CD4-positive, alpha-beta memory T cell (primary cell): ENCODE measurements around the gene FHIT. TPM values are rescaled to one million over a fixed set of nuclear protein-coding genes. Genes with fewer than 3 reads are reported as not detected.
"Not testable (repeated sequence)": the region's sequence is repeated elsewhere in the genome, so short reads cannot be mapped to it uniquely, and the experiment has no call there.

Source experiments
- CTCF ChIA-PET: fragments of 350-600 bp; sonication (Branson Sonifier 250); formaldehyde crosslinking; loops from one replicate; lab custom pipeline; 2021; ENCODE audit warnings: inconsistent platforms; ENCODE audit not compliant: partially characterized antibody; lab: Charles Lee
- POLR2A ChIA-PET: fragments of 350-600 bp; sonication (Branson Sonifier 250); formaldehyde crosslinking; loops from one replicate; lab custom pipeline; 2021; ENCODE audit not compliant: partially characterized antibody; lab: Charles Lee
- DNase-seq, 5 donors: peaks; one replicate each; pipeline versions ENCODE4 v3.0.0 to v3.0.0-alpha.2; 2020 to 2022; ENCODE audit warnings: mixed read lengths in 1 of 5
- H3K27ac ChIP-seq: one replicate; pipeline ENCODE4 v1.7.0; 2013; ENCODE audit warnings: low read depth, low read length
- H3K27me3 ChIP-seq: 2 replicates; pipeline ENCODE4 v1.7.0; 2013; ENCODE audit warnings: mild to moderate bottlenecking, low read length, moderate library complexity; ENCODE audit not compliant: insufficient read depth
- H3K36me3 ChIP-seq: 2 replicates; pipeline ENCODE4 v1.7.0; 2013; ENCODE audit warnings: mild to moderate bottlenecking, low read length, moderate library complexity; ENCODE audit not compliant: insufficient read depth
- H3K4me1 ChIP-seq: 2 replicates; pipeline ENCODE4 v1.7.0; 2013; ENCODE audit warnings: mild to moderate bottlenecking, low read length, moderate library complexity; ENCODE audit not compliant: insufficient read depth
- H3K4me3 ChIP-seq, 2 donors: one replicate each; pipeline ENCODE4 v1.7.0; 2013; ENCODE audit warnings: low read length in 2 of 2, mild to moderate bottlenecking in 1 of 2
- H3K9me3 ChIP-seq, 2 donors: one replicate each; pipeline ENCODE4 v1.7.0; 2013; ENCODE audit warnings: low read length in 2 of 2, control low read depth in 1 of 2; ENCODE audit not compliant: control insufficient read depth in 1 of 2
- H3K27ac Mint-ChIP-seq, 7 donors: one replicate each; pipeline ENCODE4 v1.8.0; 2020 to 2021; ENCODE audit warnings: mixed read lengths in 7 of 7, mild to moderate bottlenecking in 6 of 7, inconsistent platforms in 3 of 7, moderate library complexity in 3 of 7
- H3K27me3 Mint-ChIP-seq, 2 donors: one replicate each; pipeline ENCODE4 v1.8.0; 2020 to 2021; ENCODE audit warnings: mixed read lengths in 2 of 2
- H3K36me3 Mint-ChIP-seq, 2 donors: one replicate each; pipeline ENCODE4 v1.8.0; 2020 to 2021; ENCODE audit warnings: mixed read lengths in 2 of 2, inconsistent platforms in 1 of 2, mild to moderate bottlenecking in 1 of 2
- H3K4me1 Mint-ChIP-seq, 4 donors: one replicate each; pipeline ENCODE4 v1.8.0; 2020 to 2021; ENCODE audit warnings: mixed read lengths in 4 of 4, mild to moderate bottlenecking in 1 of 4
- H3K4me3 Mint-ChIP-seq, 8 donors: one replicate each; pipeline ENCODE4 v1.8.0; 2020 to 2021; ENCODE audit warnings: mixed read lengths in 8 of 8, mild to moderate bottlenecking in 7 of 8, moderate library complexity in 6 of 8, inconsistent platforms in 3 of 8
- H3K9me3 Mint-ChIP-seq, 8 donors: one replicate each; pipeline ENCODE4 v1.8.0; 2020 to 2021; ENCODE audit warnings: mixed read lengths in 8 of 8, mild to moderate bottlenecking in 5 of 8, inconsistent platforms in 3 of 8, moderate library complexity in 1 of 8
- intact Hi-C: fragments of 100-400 bp; cut with micrococcal nuclease; formaldehyde crosslinking; loops from one replicate; pipeline ENCODE4 v1.15.1; 2023
- polyA plus RNA-seq, 2 donors: library from polyadenylated mRNA; unstranded; fragments of 300-500 nt; fragmentation: Illumina TruSeq; gene quantifications; one replicate each; pipeline ENCODE4 v1.2.3, GENCODE V29; 2021
- total RNA-seq, 2 experiments: library from RNA; stranded (reverse); gene quantifications; one replicate each; pipeline ENCODE4 v1.2.3, GENCODE V29; 2021

Gene FHIT
- total and polyA plus RNA-seq, 4 experiments from 2014 or later: 8.5 to 58.7 (median 33.2) TPM

- Mint-ChIP-seq H3K27ac (peak overlapping the region in 1 of 7 donors; percentile 39), H3K4me1 (peaks cover 21 to 60% (median 40%) of the 10 kb centered on the region in 4 donors), H3K36me3 (peaks cover 8 to 12% of the 10 kb centered on the region in 2 donors)
- intact Hi-C loops, H3K36me3 ChIP-seq, H3K4me3 Mint-ChIP-seq, H3K4me3 ChIP-seq, H3K9me3 ChIP-seq, POLR2A ChIA-PET, CTCF ChIA-PET, H3K27ac ChIP-seq, H3K27me3 Mint-ChIP-seq, H3K9me3 Mint-ChIP-seq, DNase-seq, H3K27me3 ChIP-seq: not testable (repeated sequence)
- peaks cover 17% of the 10 kb centered on the region for H3K4me1 ChIP-seq
These were observed 1316.7 kb downstream of the FHIT start for GRCh38 chr3:59934560-59934959.

GRCh38 chr3:59930170-59930569, 1321.1 kb downstream of the FHIT start:
- intact Hi-C loops: no loop called here
- H3K27ac ChIP-seq: no peak overlapping the region
- Mint-ChIP-seq H3K9me3 (no peaks in the 10 kb centered on the region), H3K27me3 (no peaks in the 10 kb centered on the region), H3K36me3 (peaks cover 8 to 17% of the 10 kb centered on the region in 2 donors), H3K4me1 (peaks cover 19 to 54% (median 40%) of the 10 kb centered on the region in 4 donors), H3K4me3 (peak overlapping the region in 1 of 8 donors; percentile 15), H3K27ac (peak overlapping the region in 1 of 7 donors; percentile 38)
- H3K4me1 ChIP-seq: peaks cover 15% of the 10 kb centered on the region
- no peaks in the 10 kb centered on the region for H3K9me3 ChIP-seq
- DNase-seq: no peak
- CTCF ChIA-PET: no interaction called here
- no peaks in the 10 kb centered on the region for H3K36me3 ChIP-seq
- POLR2A ChIA-PET: no interaction called here
- no peaks in the 10 kb centered on the region for H3K27me3 ChIP-seq
- H3K4me3 ChIP-seq: no peak overlapping the region

GRCh38 chr3:59927056-59927455, 1324.2 kb downstream of the FHIT start:
- DNase-seq: no peak
- intact Hi-C loops: no loop called here
- H3K9me3 ChIP-seq: no peaks in the 10 kb centered on the region
- H3K9me3 Mint-ChIP-seq: peaks cover 0 to 2% (median 0%) of the 10 kb centered on the region in 8 donors
- H3K4me3 ChIP-seq: no peak overlapping the region
- peaks cover 4% of the 10 kb centered on the region for H3K4me1 ChIP-seq
- H3K4me1 Mint-ChIP-seq: peaks cover 23 to 52% (median 37%) of the 10 kb centered on the region in 4 donors
- CTCF ChIA-PET: no interaction called here
- no peak overlapping the region for H3K27ac ChIP-seq
- peaks cover 9 to 27% of the 10 kb centered on the region in 2 donors for H3K36me3 Mint-ChIP-seq
- H3K27me3 ChIP-seq: no peaks in the 10 kb centered on the region
- H3K36me3 ChIP-seq: no peaks in the 10 kb centered on the region
- no peak overlapping the region for H3K27ac Mint-ChIP-seq
- no peak overlapping the region for H3K4me3 Mint-ChIP-seq
- POLR2A ChIA-PET: no interaction called here
- peaks cover 0 to 1% of the 10 kb centered on the region in 2 donors for H3K27me3 Mint-ChIP-seq

DNA sequence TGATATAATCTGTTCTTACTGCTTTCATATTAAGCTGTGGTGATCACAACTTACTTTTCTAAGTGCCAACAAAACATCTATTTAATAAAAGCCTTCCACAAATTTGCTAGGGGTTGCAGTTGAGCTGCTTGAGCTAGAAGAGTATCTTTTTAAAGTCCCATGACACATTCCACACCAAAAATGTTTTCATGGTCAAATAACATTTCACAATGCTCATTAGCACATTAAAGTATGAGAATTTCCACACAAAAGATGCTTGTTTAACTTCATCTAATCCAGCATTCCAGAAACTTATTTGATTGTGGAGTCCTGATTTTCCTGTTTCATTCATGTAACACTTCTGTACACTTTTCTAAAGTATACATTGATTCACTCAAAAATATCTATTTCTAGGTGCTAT, 1325.3 kb downstream of the FHIT start:
- peaks cover under 1% of the 10 kb centered on the region for H3K4me1 ChIP-seq
- Mint-ChIP-seq H3K4me3 (no peak overlapping the region), H3K4me1 (peaks cover 22 to 55% (median 31%) of the 10 kb centered on the region in 4 donors), H3K36me3 (peaks cover 9 to 32% of the 10 kb centered on the region in 2 donors), H3K27me3 (peaks cover 0 to 1% of the 10 kb centered on the region in 2 donors), H3K27ac (no peak overlapping the region), H3K9me3 (peaks cover 0 to 2% (median 0%) of the 10 kb centered on the region in 8 donors)
- CTCF ChIA-PET: no interaction called here
- no peak for DNase-seq
- POLR2A ChIA-PET: no interaction called here
- no peaks in the 10 kb centered on the region for H3K9me3 ChIP-seq
- H3K4me3 ChIP-seq: no peak overlapping the region
- no peaks in the 10 kb centered on the region for H3K27me3 ChIP-seq
- no peak overlapping the region for H3K27ac ChIP-seq
- H3K36me3 ChIP-seq: no peaks in the 10 kb centered on the region
- intact Hi-C loops: no loop called here

DNA sequence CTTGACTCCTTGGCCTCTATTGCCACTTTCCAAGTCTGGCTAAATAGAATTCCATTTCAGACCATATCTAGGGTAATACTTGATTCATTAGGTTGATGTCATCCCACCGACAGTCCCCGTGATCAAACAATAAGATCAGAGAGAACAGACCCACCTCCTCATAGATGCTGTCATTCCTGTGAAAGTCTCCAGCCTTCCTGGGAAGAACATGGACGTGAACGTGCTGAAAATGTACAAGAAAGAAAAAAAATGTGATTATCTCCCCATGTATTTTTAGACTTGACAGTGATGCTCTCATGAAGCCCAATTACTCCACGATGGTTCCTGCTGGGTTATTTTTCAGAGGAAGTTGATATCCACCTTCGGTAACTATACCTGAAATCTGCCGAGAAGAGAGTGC, 1329.1 kb downstream of the FHIT start:
- DNase-seq: no peak
- CTCF ChIA-PET: no interaction called here
- POLR2A ChIA-PET: no interaction called here
- Mint-ChIP-seq H3K4me1 (peaks cover 33 to 78% (median 48%) of the 10 kb centered on the region in 4 donors), H3K27ac (no peak overlapping the region), H3K4me3 (no peak overlapping the region), H3K27me3 (peaks cover 0 to 1% of the 10 kb centered on the region in 2 donors), H3K36me3 (peaks cover 8 to 47% of the 10 kb centered on the region in 2 donors), H3K9me3 (peaks cover 0 to 2% (median 0%) of the 10 kb centered on the region in 8 donors)
- no peaks in the 10 kb centered on the region for H3K9me3 ChIP-seq
- intact Hi-C loops: no loop called here
- H3K27me3 ChIP-seq: no peaks in the 10 kb centered on the region
- no peak overlapping the region for H3K4me3 ChIP-seq
- no peaks in the 10 kb centered on the region for H3K36me3 ChIP-seq
- no peak overlapping the region for H3K27ac ChIP-seq
- peaks cover 22% of the 10 kb centered on the region for H3K4me1 ChIP-seq

DNA sequence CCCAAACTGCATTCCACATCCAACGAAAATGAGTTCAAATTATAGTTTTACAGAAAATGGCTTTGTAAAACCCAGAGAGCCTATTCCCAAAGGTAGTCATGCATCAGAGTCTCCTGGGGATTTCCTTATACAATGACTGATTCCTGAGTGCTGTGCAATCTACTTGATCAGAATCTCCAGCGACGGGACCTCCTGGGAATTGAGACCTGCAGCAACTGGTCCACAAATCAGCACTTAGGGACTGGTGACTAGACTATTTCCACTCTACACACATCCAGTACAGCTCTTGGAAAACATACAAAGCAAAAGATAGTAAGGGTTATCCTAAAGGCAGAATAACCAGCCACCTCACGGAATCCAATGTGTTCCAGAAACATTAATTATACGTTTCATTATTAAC, 1330.4 kb downstream of the FHIT start:
- intact Hi-C loops: no loop called here

DNA sequence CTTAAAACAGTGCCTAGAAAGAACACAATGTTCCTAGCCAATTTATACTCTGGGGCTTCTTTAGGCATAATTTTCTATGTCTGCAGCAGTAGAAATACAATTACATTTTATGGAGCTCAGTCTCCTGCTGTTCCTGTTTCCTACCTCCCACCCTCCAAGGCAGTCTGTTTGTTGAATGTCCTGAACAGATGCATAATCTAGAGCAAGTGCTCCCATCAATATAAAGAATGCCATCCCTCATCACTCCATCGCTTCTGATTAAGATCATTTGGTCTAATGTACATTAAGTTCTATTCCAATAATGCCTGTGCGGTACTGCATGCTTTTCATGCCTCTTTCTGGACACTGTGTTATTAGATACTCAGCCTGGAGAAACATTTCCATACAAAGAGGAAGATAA, 1331.7 kb downstream of the FHIT start:
- Mint-ChIP-seq H3K9me3 (peaks cover 0 to 3% (median 0%) of the 10 kb centered on the region in 8 donors), H3K4me1 (peaks cover 31 to 56% (median 43%) of the 10 kb centered on the region in 4 donors), H3K36me3 (peaks cover 9 to 51% of the 10 kb centered on the region in 2 donors), H3K27me3 (no peaks in the 10 kb centered on the region), H3K4me3 (peak overlapping the region in 3 of 8 donors; percentile 14 to 74 (median 26)), H3K27ac (peak overlapping the region in 2 of 7 donors; percentile 19 to 48)
- Histone ChIP-seq H3K9me3 (no peaks in the 10 kb centered on the region), H3K4me1 (peaks cover 22% of the 10 kb centered on the region), H3K36me3 (no peaks in the 10 kb centered on the region), H3K4me3 (no peak overlapping the region), H3K27ac (no peak overlapping the region), H3K27me3 (no peaks in the 10 kb centered on the region)
- no peak for DNase-seq
- intact Hi-C loops: no loop called here
- CTCF ChIA-PET: no interaction called here
- POLR2A ChIA-PET: no interaction called here

More for the DNA sequence above, 1330.4 kb downstream of the FHIT start:
- peaks cover 0 to 1% of the 10 kb centered on the region in 2 donors for H3K27me3 Mint-ChIP-seq
- peaks cover 0 to 2% (median 0%) of the 10 kb centered on the region in 8 donors for H3K9me3 Mint-ChIP-seq
- H3K9me3 ChIP-seq: no peaks in the 10 kb centered on the region
- no peak overlapping the region for H3K27ac ChIP-seq
- no peak overlapping the region for H3K4me3 ChIP-seq
- H3K27ac Mint-ChIP-seq: no peak overlapping the region
- H3K27me3 ChIP-seq: no peaks in the 10 kb centered on the region
- H3K4me1 Mint-ChIP-seq: peaks cover 33 to 64% (median 43%) of the 10 kb centered on the region in 4 donors
- no peak for DNase-seq
- H3K4me3 Mint-ChIP-seq: no peak overlapping the region
- ChIA-PET POLR2A (no interaction called here), CTCF (no interaction called here)
- peaks cover 8 to 41% of the 10 kb centered on the region in 2 donors for H3K36me3 Mint-ChIP-seq
- peaks cover 22% of the 10 kb centered on the region for H3K4me1 ChIP-seq
- H3K36me3 ChIP-seq: no peaks in the 10 kb centered on the region
